Measurements from ENCODE around the gene OGG1.

The OGG1 gene

GRCh38 chr3:9727743-9728142 lies 22.0 kb upstream of the OGG1 start:
- DNase-seq (ENCODE audit: low read depth in 2 of 2) = no peak

- no peak for DNase-seq (ENCODE audit: low read depth in 2 of 2)
Measured at GRCh38 chr3:9729419-9729818, 20.3 kb upstream of the OGG1 start.

- DNase-seq (ENCODE audit: low read depth in 2 of 2) = no peak
Measured at GRCh38 chr3:9730657-9731205, 19.0 kb upstream of the OGG1 start.

GRCh38 chr3:9731206-9732079 lies 18.3 kb upstream of the OGG1 start, which contains the start of gene BRPF1:
Gene BRPF1, plus strand, starts transcription at chr3:9731735. Its CDS starts 2,406 bp downstream, at chr3:9734141.
- peak; percentile 98 to 99 for DNase-seq (ENCODE audit: low read depth in 2 of 2)

GRCh38 chr3:9732080-9732739 lies 17.5 kb upstream of the OGG1 start:
- DNase-seq (ENCODE audit: low read depth in 2 of 2) = no peak

GRCh38 chr3:9732740-9733115 lies 17.0 kb upstream of the OGG1 start:
- DNase-seq (ENCODE audit: low read depth in 2 of 2) = no peak

GRCh38 chr3:9736831-9737230 lies 12.9 kb upstream of the OGG1 start:
- no peak for DNase-seq (ENCODE audit: low read depth in 2 of 2)

- DNase-seq (ENCODE audit: low read depth in 2 of 2) = no peak
Measured at GRCh38 chr3:9739181-9739580, 10.6 kb upstream of the OGG1 start.

- DNase-seq (ENCODE audit: low read depth in 2 of 2) = no peak
Measured at GRCh38 chr3:9742560-9742959, 7.2 kb upstream of the OGG1 start.

GRCh38 chr3:9743548-9743947 lies 6.2 kb upstream of the OGG1 start:
- DNase-seq (ENCODE audit: low read depth in 2 of 2) = no peak

- DNase-seq (ENCODE audit: low read depth in 2 of 2) = no peak
Measured at GRCh38 chr3:9744162-9744561, 5.6 kb upstream of the OGG1 start.

GRCh38 chr3:9745521-9745920 lies 4.2 kb upstream of the OGG1 start:
- no peak for DNase-seq (ENCODE audit: low read depth in 2 of 2)

- no peak for DNase-seq (ENCODE audit: low read depth in 2 of 2)
Measured at GRCh38 chr3:9746330-9746729, 3.4 kb upstream of the OGG1 start.

GRCh38 chr3:9747267-9747666 lies 2.5 kb upstream of the OGG1 start:
- no peak for DNase-seq (ENCODE audit: low read depth in 2 of 2)

GRCh38 chr3:9748031-9748430 lies 1.7 kb upstream of the OGG1 start:
- no peak for DNase-seq (ENCODE audit: low read depth in 2 of 2)

- no peak for DNase-seq (ENCODE audit: low read depth in 2 of 2)
Measured at GRCh38 chr3:9749296-9749644, 482 bp upstream of the OGG1 start.

- DNase-seq (ENCODE audit: low read depth in 2 of 2) = no peak
Measured at GRCh38 chr3:9750556-9751411, 1.0 kb downstream of the OGG1 start.

GRCh38 chr3:9754678-9755077 lies 4.9 kb downstream of the OGG1 start:
- no peak for DNase-seq (ENCODE audit: low read depth in 2 of 2)

- no peak for DNase-seq (ENCODE audit: low read depth in 2 of 2)
Measured at GRCh38 chr3:9757427-9757826, 7.7 kb downstream of the OGG1 start.

- no peak for DNase-seq (ENCODE audit: low read depth in 2 of 2)
Measured at GRCh38 chr3:9760779-9761505, 11.2 kb downstream of the OGG1 start.

- DNase-seq (ENCODE audit: low read depth in 2 of 2) = no peak
Measured at GRCh38 chr3:9761919-9762318, 12.2 kb downstream of the OGG1 start.

Data from stimulated activated CD8-positive, alpha-beta memory T cell treated with anti-CD3 and anti-CD28 coated beads, Interleukin-7, amount 100 ng/mL, for 1 hour (primary cell).